Activated T-helper 17 cell treated with anti-CD3 and anti-CD28 coated beads, Interleukin-2, amount 50 U/mL, for 72 hours (primary cell): ENCODE data around the gene PHF21B. TPM values are rescaled to one million over a fixed set of nuclear protein-coding genes. Genes with fewer than 3 reads are reported as not detected.
A peak's percentile ranks its signal among the peaks of the same experiment; 100 is the strongest.

Experiments used
- ATAC-seq: fragments of 150-1000 bp; cut with Tn5 transposase; replicated peaks from 2 replicates; pipeline ENCODE4 v1.10.0; 2021; ENCODE audit warnings: mild to moderate bottlenecking, moderate library complexity
- H3K27ac Mint-ChIP-seq: one replicate; pipeline ENCODE4 v1.8.0; 2022; ENCODE audit warnings: mixed read lengths
- H3K27me3 Mint-ChIP-seq: one replicate; pipeline ENCODE4 v1.8.0; 2022; ENCODE audit warnings: mixed read lengths
- H3K36me3 Mint-ChIP-seq: one replicate; pipeline ENCODE4 v1.8.0; 2022; ENCODE audit warnings: low read depth, mild to moderate bottlenecking, mixed read lengths
- H3K4me1 Mint-ChIP-seq: one replicate; pipeline ENCODE4 v1.8.0; 2022; ENCODE audit warnings: mixed read lengths
- H3K4me3 Mint-ChIP-seq: one replicate; pipeline ENCODE4 v1.8.0; 2022; ENCODE audit warnings: mild to moderate bottlenecking, mixed read lengths
- H3K9me3 Mint-ChIP-seq: one replicate; pipeline ENCODE4 v1.8.0; 2022; ENCODE audit warnings: mixed read lengths
- total RNA-seq, 2 donors: library from RNA; stranded (reverse); gene quantifications; one replicate each; pipeline ENCODE4 v1.2.3, GENCODE V29; 2022

PHF21B gene
- total RNA-seq, 2 donors from 2014 or later = not detected

DNA sequence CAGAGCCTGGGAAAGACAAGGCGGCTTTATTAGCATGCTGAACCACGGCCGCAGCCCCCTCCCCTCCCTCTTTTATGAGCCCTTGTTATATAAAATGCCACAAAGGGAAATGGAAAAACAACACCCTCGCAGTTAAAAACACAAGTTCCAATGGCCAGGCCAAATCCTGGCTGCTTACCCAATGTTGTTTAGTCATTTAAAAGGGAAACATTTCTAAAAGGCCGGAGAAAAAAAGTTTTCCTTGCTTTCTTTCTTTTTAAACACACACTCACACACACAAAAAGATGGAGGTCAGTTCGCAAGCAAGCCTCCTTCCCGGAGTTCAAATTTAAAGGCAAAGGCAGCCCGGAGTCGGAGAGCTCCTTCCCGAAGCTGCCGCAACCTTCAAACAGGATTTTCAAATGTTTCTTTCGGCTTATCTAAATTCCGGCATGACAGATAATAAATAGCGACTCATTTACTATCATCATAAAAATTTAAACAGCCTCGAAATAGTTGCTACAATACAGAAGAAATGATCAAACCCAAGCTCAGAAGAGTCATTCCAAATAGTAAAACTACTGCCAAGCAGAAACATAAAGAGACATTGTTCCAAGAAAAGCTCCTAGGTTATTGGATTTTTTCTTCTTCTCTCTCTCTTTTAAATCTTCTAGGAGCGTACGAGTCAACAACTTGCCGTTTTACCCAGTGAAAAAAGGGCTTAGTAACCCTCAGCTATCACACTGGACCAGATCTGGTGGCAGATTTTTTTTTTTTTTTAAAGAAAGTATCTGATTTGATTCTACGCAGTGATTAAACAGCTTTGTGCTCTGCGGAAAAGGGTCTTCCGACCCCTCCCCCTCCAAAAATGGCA is 3.5 kb downstream of the PHF21B start:
- H3K4me3 Mint-ChIP-seq = peak overlapping the region; percentile 21
- no peak for ATAC-seq
- H3K27ac Mint-ChIP-seq = no peak overlapping the region
- H3K36me3 Mint-ChIP-seq = peaks cover 10% of the 10 kb centered on the region
- H3K27me3 Mint-ChIP-seq = peaks cover 61% of the 10 kb centered on the region
- no peaks in the 10 kb centered on the region for H3K9me3 Mint-ChIP-seq
- H3K4me1 Mint-ChIP-seq = peaks cover 7% of the 10 kb centered on the region

DNA sequence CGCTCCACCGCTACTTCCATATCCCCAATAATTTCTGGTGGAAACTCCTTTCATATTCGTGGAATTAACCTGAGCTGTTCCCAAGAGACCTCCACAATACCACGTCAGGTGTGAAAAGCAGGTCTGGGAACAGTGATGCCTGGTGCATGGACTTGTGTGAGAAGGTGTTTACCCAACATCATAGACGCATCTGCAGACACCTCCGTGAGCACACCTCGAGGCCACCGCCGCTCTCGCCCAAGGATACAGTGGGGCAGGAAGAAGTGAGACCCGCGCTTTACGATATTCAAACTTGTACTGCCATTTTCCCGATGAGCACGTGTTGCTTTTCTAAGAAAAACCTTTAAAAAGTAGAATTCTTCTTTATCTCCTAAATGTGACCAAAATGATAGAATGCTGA is 8.2 kb downstream of the PHF21B start:
- H3K27ac Mint-ChIP-seq = no peak overlapping the region
- ATAC-seq = no peak
- peaks cover 62% of the 10 kb centered on the region for H3K27me3 Mint-ChIP-seq
- no peaks in the 10 kb centered on the region for H3K4me1 Mint-ChIP-seq
- H3K36me3 Mint-ChIP-seq = no peaks in the 10 kb centered on the region
- no peak overlapping the region for H3K4me3 Mint-ChIP-seq
- H3K9me3 Mint-ChIP-seq = no peaks in the 10 kb centered on the region

DNA sequence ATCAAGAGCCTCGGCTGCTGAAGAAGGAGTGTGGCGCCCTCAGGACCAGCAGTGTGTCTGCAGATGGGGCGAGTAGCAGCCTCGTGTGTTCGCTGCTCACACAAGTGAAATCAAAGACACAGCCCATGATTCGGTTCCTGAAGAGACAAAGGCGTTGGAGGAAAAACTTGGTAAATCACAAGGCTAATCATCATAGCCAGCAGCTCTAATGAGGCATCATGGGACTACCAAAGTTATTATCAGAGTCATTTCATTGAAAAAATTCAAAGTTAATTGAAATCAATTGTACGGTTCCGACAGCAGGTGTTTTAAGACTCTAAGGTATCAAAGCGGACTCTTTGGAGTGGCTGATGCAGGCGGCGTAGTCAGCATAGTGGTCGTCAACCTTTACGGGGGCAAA is 9.5 kb downstream of the PHF21B start:
- no peak for ATAC-seq

DNA sequence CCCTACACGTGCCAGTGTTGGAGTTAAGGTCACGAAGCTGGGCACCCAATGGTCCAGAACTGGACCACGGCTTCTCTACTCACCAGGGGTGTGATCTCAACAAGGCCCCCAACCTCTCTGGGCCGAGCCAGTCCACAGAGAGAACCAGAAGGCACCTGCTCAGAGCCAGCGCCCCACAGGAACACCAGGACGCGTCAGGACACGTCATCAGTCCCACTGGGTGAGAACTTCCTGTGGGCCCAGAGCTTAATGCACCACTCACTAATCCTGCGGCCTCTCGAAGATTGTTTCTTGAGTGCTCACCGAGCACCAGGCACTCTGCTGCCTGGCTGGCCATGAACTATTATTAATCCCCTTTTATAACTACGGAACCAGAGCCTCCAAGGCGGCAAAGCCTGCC is 10.1 kb downstream of the PHF21B start:
- Mint-ChIP-seq H3K9me3 (no peaks in the 10 kb centered on the region), H3K36me3 (no peaks in the 10 kb centered on the region)

More for the DNA sequence above, 9.5 kb downstream of the PHF21B start:
- no peaks in the 10 kb centered on the region for H3K9me3 Mint-ChIP-seq
- H3K36me3 Mint-ChIP-seq = no peaks in the 10 kb centered on the region
- H3K4me3 Mint-ChIP-seq = no peak overlapping the region
- H3K27ac Mint-ChIP-seq = no peak overlapping the region
- peaks cover 54% of the 10 kb centered on the region for H3K27me3 Mint-ChIP-seq
- H3K4me1 Mint-ChIP-seq = no peaks in the 10 kb centered on the region

DNA sequence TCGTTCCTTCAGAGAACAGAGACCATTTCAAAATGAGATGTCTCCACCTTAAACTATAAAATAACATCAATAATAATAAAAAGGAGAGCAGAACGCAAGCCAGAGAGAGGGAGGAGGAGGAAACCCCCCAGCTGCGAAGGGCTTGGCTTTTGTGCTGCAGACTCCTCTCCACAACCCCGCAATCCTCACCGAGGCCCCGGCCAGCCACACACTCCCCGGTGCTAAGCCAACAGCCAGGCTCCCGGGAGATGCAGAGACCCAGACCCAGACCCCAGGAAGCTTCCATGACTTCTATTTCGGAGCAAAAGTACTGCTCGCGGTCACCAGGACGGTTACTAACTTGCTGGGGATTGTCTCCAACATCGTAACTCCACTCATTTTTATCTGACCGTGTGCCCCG is 10.6 kb downstream of the PHF21B start:
- H3K9me3 Mint-ChIP-seq = no peaks in the 10 kb centered on the region
- no peaks in the 10 kb centered on the region for H3K4me1 Mint-ChIP-seq
- no peaks in the 10 kb centered on the region for H3K36me3 Mint-ChIP-seq
- no peak overlapping the region for H3K4me3 Mint-ChIP-seq
- H3K27me3 Mint-ChIP-seq = peaks cover 45% of the 10 kb centered on the region
- no peak overlapping the region for H3K27ac Mint-ChIP-seq
- ATAC-seq = no peak

More for the DNA sequence above, 10.1 kb downstream of the PHF21B start:
- Mint-ChIP-seq H3K27ac (no peak overlapping the region), H3K27me3 (peaks cover 49% of the 10 kb centered on the region), H3K4me3 (no peak overlapping the region), H3K4me1 (no peaks in the 10 kb centered on the region)
- no peak for ATAC-seq

DNA sequence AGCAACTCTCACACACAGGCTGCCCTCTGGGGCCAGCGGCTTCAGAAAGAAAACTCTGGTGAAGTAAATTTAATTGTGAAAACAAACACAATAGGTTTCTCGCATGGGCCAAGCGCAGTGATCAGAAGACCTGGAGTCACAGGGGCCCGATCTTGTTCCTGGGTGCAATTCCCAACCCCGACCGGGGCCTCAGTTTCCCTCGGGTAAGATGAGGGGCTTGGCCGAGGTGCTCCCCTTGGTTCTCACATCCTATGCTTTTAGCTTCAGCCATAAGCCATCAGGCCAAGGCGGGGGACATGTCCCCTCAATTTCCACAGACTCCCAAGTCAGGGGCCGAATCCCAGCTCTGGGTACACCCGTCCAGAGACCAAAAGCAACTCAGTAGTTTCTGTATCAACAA is 11.5 kb downstream of the PHF21B start:
- H3K4me3 Mint-ChIP-seq = no peak overlapping the region
- no peaks in the 10 kb centered on the region for H3K9me3 Mint-ChIP-seq
- no peak for ATAC-seq
- no peak overlapping the region for H3K27ac Mint-ChIP-seq
- H3K27me3 Mint-ChIP-seq = peaks cover 35% of the 10 kb centered on the region
- no peaks in the 10 kb centered on the region for H3K36me3 Mint-ChIP-seq
- H3K4me1 Mint-ChIP-seq = no peaks in the 10 kb centered on the region

DNA sequence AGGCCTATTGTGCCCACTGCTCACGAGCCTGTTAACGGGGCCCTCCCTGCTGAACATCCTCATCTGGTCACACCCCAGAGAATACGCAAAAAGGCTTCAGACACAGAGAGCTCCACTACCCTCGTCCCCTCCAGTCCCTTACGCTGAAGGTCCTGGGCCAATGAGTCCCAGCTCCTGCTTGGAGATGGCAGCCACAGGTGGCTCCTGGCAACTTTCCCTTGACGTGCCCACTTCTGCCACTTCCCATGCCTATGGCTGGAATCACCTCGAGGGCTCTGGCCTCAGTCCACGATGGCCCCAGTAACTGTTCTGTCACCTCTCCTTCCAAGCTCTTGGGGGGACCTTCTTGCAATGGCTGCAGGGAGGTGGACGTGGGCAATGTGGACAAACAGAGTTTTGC is 12.7 kb downstream of the PHF21B start:
- H3K36me3 Mint-ChIP-seq = no peaks in the 10 kb centered on the region
- no peak overlapping the region for H3K4me3 Mint-ChIP-seq
- peaks cover 25% of the 10 kb centered on the region for H3K27me3 Mint-ChIP-seq
- ATAC-seq = no peak
- H3K4me1 Mint-ChIP-seq = no peaks in the 10 kb centered on the region
- H3K27ac Mint-ChIP-seq = no peak overlapping the region
- no peaks in the 10 kb centered on the region for H3K9me3 Mint-ChIP-seq

DNA sequence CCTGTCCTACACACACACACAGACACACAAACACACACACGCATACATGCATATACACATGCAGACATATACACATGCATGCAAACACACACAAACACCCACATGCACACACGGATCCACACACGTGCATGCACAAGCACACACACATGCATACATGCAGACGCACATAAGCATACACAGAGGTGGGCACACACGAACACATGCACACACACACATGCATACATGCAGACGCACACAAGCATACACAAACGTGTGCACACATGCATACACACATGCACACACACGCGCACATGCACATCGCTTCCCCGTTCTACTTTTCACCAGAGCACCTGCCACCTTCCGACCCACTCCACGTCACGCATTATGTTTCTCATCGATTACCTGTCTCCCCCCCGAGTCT is 13.2 kb downstream of the PHF21B start:
- Mint-ChIP-seq H3K4me1 (no peaks in the 10 kb centered on the region), H3K9me3 (no peaks in the 10 kb centered on the region), H3K4me3 (no peak overlapping the region), H3K27ac (no peak overlapping the region), H3K36me3 (no peaks in the 10 kb centered on the region), H3K27me3 (peaks cover 22% of the 10 kb centered on the region)
- ATAC-seq = no peak

DNA sequence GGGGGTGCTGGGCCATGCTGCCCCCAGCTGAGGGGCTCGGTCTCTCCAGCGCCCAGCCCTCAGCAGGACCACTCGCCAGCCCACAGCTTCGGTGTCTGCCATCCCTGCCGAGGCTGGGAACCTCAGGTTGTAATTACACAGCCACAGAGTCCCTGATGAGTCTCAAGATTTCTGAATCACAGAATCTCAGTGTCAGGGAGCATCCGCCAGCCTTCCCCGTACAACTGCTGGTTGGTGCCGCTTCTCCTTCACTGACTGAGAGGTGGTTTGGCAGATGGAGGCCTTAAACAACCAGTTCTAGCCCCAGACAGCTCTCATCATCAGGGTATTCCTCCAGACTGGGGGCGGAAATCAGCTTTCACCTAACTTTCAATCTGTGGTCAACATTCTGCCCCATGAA is 13.7 kb downstream of the PHF21B start:
- peaks cover 17% of the 10 kb centered on the region for H3K27me3 Mint-ChIP-seq
- H3K4me3 Mint-ChIP-seq = no peak overlapping the region
- H3K36me3 Mint-ChIP-seq = no peaks in the 10 kb centered on the region
- H3K4me1 Mint-ChIP-seq = no peaks in the 10 kb centered on the region
- H3K9me3 Mint-ChIP-seq = no peaks in the 10 kb centered on the region
- ATAC-seq = no peak
- no peak overlapping the region for H3K27ac Mint-ChIP-seq

DNA sequence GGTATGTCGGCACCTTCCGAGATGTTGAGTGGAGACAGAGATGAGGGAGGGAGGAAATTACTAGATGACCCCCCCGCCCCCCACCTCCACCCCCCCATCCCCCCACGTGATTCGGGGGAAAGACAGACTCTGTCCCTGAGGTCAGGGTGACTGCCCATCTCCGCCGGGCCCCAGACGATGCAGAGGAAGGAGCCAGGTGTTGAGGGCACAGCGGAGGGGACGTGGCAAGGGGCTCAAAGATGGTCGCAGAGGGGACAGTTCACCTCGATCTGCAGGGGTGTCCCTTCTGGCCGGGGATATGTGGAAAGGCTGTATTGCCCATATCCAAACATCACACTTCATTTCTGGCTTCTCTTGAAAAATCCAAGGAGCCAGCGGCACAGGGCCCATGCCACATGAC is 14.1 kb downstream of the PHF21B start:
- Mint-ChIP-seq H3K27ac (no peak overlapping the region), H3K27me3 (peaks cover 14% of the 10 kb centered on the region), H3K36me3 (no peaks in the 10 kb centered on the region), H3K4me1 (no peaks in the 10 kb centered on the region), H3K4me3 (no peak overlapping the region), H3K9me3 (no peaks in the 10 kb centered on the region)
- ATAC-seq = no peak

DNA sequence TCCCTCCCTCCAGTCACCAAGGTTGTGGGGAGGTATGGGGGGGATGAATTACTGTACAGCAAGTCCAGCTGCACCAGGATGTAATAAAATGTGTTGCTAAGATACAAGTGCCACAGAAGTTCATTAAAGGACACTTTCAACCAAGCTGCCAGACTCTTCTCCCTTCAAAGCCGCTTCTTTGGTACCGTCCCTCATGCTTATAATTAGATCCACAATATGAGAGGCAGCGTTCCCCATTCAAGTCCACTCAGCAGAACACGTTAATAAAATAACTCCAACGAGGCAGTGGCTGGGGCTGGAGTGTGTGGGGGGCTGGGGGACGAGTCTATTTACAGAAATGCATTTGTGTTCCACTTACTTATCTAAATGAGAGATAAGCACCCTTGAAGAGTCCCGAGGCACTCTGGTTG is 14.7 kb downstream of the PHF21B start:
- no peak overlapping the region for H3K27ac Mint-ChIP-seq
- H3K9me3 Mint-ChIP-seq = no peaks in the 10 kb centered on the region
- no peaks in the 10 kb centered on the region for H3K4me1 Mint-ChIP-seq
- no peak overlapping the region for H3K4me3 Mint-ChIP-seq
- ATAC-seq = no peak
- no peaks in the 10 kb centered on the region for H3K36me3 Mint-ChIP-seq
- peaks cover 20% of the 10 kb centered on the region for H3K27me3 Mint-ChIP-seq

DNA sequence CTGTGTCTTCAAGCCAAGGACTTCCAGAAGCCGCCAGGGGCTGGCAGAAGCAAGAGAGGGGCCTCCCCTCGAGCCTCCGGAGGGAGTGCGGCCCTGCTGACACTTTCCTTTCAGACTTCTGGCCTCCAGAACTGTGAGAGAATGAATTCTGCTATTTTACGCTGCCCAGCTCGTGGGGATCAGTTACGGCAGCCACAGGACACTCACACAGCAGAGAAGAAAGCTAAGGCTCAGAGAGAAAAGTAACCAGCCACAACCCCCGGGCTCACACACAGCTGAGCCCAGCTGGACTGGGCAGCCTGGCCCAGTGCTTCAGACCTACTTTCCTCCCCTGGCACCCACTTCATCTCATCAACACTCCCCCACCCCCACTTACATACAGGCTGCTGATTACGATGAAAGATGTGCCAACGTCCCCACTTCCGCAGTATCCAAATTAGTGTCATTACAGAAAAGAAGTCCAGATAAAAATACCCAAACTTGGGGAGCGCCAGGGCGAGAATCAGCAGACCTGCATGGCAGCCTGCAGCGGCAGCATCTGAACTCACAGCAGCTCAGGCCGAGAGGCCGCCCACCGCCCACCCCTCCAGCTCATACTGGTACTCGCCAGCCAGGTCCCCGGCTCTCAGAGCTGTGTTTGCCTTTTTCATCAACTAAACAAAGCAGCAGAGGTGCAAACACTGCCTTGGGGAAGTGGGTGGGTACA is 15.3 kb downstream of the PHF21B start:
- Mint-ChIP-seq H3K27ac (no peak overlapping the region), H3K27me3 (peaks cover 20% of the 10 kb centered on the region), H3K4me1 (no peaks in the 10 kb centered on the region), H3K9me3 (no peaks in the 10 kb centered on the region), H3K36me3 (no peaks in the 10 kb centered on the region), H3K4me3 (no peak overlapping the region)
- ATAC-seq = no peak

DNA sequence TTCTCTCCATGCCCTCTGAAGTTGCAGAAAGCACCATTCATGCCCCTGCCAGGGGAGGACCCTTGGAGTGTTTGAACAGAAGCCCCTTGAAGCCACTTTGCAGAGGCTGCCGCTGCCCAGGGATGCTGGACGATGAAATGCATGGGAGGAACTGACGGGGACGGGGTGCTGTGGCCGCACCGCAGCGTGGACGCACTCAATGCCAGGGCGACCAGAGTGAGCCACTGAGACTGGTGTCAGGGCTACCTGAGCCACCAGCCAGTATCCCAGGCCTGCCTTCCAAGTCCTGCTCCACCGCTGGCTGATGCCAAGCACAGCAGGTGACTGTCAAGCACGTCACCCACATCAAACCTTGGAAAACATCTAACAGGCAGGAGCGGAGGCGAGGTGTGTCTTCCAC is 17.6 kb downstream of the PHF21B start:
- H3K27ac Mint-ChIP-seq = no peak overlapping the region

DNA sequence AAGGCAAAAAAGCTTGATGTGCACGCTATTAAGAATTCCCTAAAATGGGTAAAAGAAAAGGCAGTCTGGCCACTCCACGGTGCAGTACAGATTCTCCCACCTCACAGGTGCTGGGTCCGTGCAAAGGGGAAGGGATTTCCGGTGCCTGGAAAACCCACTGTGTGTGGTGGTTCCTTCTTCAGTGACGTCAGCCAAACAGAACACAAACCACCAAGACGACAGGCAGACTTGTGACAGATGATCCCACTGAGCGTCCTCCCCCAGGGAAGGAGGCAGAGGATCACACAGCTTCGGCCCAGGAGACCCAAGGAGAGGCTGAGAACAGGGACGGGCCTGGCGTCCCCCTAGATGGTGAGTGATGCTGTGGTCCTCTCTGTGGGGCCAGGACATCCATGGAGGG is 18.6 kb downstream of the PHF21B start:
- H3K27ac Mint-ChIP-seq = no peak overlapping the region
- no peaks in the 10 kb centered on the region for H3K4me1 Mint-ChIP-seq
- H3K9me3 Mint-ChIP-seq = no peaks in the 10 kb centered on the region
- peaks cover 13% of the 10 kb centered on the region for H3K27me3 Mint-ChIP-seq
- no peak overlapping the region for H3K4me3 Mint-ChIP-seq
- no peak for ATAC-seq
- no peaks in the 10 kb centered on the region for H3K36me3 Mint-ChIP-seq

More for the DNA sequence above, 17.6 kb downstream of the PHF21B start:
- Mint-ChIP-seq H3K9me3 (no peaks in the 10 kb centered on the region), H3K27me3 (peaks cover 21% of the 10 kb centered on the region), H3K4me1 (no peaks in the 10 kb centered on the region), H3K4me3 (no peak overlapping the region), H3K36me3 (no peaks in the 10 kb centered on the region)
- no peak for ATAC-seq

DNA sequence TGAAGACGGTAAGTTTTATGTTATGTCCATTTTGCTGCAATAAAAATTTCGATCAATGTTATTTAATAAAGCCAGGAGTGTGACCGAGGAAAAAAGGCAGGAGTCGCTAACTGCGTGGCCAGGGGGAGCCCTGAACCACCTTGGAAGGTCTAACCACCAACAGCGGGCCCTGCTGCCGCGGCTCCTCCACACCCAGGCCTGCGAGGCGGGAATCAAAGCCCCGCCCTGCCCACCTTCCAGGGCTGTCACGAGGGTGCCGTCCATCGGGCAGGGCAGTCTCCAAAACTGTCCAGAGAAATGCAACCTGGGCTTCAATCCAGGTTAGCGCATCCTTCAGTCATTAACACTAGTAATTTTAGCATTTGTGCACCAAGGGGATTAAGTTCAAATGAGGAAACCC is 19.0 kb downstream of the PHF21B start:
- no peak overlapping the region for H3K4me3 Mint-ChIP-seq
- H3K27ac Mint-ChIP-seq = no peak overlapping the region

More for the DNA sequence above, 19.0 kb downstream of the PHF21B start:
- Mint-ChIP-seq H3K27me3 (peaks cover 12% of the 10 kb centered on the region), H3K4me1 (no peaks in the 10 kb centered on the region), H3K36me3 (no peaks in the 10 kb centered on the region), H3K9me3 (no peaks in the 10 kb centered on the region)
- ATAC-seq = no peak
